BJ (cell line): ENCODE results near the gene CINP. TPM values are rescaled to one million over a fixed set of nuclear protein-coding genes. Genes with fewer than 3 reads are reported as not detected.

ENCODE experiments used
- CTCF ChIA-PET: fragments of 350-600 bp; formaldehyde crosslinking; extraction: SDS; loops from one replicate; lab custom pipeline; 2021; ENCODE audit warnings: antibody characterized with exemption, inconsistent platforms; lab: Yijun Ruan, JAX
- POLR2A ChIA-PET: fragments of 300-600 bp; sonication (Branson Sonifier 250); formaldehyde crosslinking; extraction: SDS; loops from one replicate; lab custom pipeline; 2021; ENCODE audit warnings: antibody characterized with exemption; lab: Charles Lee
- DNase-seq: peaks from one replicate; pipeline ENCODE4 v3.0.0-alpha.2; 2011; ENCODE audit warnings: low read depth
- H3K27me3 ChIP-seq: 2 replicates; pipeline ENCODE4 v1.6.0; 2011; ENCODE audit warnings: low read length; ENCODE audit not compliant: control insufficient read depth, insufficient read depth
- H3K36me3 ChIP-seq: 2 replicates; pipeline ENCODE4 v1.5.1; 2011; ENCODE audit warnings: low read length; ENCODE audit not compliant: control insufficient read depth, insufficient read depth
- H3K4me3 ChIP-seq: 2 replicates; pipeline ENCODE4 v1.5.1; 2011; ENCODE audit warnings: low read depth, mild to moderate bottlenecking, control low read depth, low read length
- CTCF ChIP-seq: IDR thresholded peaks from 2 replicates; pipeline ENCODE4 v1.5.1; 2011; ENCODE audit warnings: low read depth, mild to moderate bottlenecking, control low read depth, inconsistent platforms, low read length, moderate library complexity; ENCODE audit not compliant: insufficient read depth
- polyA minus RNA-seq: library from RNA; depleted of rRNA, polyadenylated mRNA; stranded (reverse); fragments of >200 nt; gene quantifications from 2 replicates; pipeline ENCODE4 v1.2.3, GENCODE V29; 2011; rRNA and poly(A)+ RNA removed
- polyA plus RNA-seq: library from polyadenylated mRNA; depleted of rRNA; stranded (reverse); fragments of >200 nt; gene quantifications from 2 replicates; pipeline ENCODE4 v1.2.3, GENCODE V29; 2011; rRNA removed

Gene CINP
- polyA plus RNA-seq (46.0 and 49.1 TPM in 2 replicates), polyA minus RNA-seq (27.9 and 41.5 TPM in 2 replicates)

- peak; percentile 78 for DNase-seq
- no peaks in the 10 kb centered on the region for H3K36me3 ChIP-seq
- H3K4me3 ChIP-seq: peak within 1 kb of the TSS; percentile 84
- TF ChIP-seq CTCF: no peak
- H3K27me3 ChIP-seq: no peaks in the 10 kb centered on the region
- CTCF ChIA-PET: interaction anchor here (1.4 to 1.5 kb wide), 2 partner anchors 74 to 162 kb away, joined by 3 to 4 read pairs; no protein-coding TSS in a partner anchor
- POLR2A ChIA-PET: no interaction called here
Measured at GRCh38 chr14:102362545-102363181, at the start of gene CINP, which contains the start of gene TECPR2. Gene CINP (minus strand): TSS chr14:102362890. CDS start chr14:102362851, 39 bp downstream. Gene TECPR2 (plus strand): TSS chr14:102362941. CDS start chr14:102376722, 13,781 bp downstream.

GRCh38 chr14:102408724-102409123 lies 46.0 kb upstream of the CINP start:
- no peak for TF ChIP-seq CTCF
- ChIA-PET POLR2A (no interaction called here), CTCF (interaction anchor here (0.7 to 1.1 kb wide), 4 partner anchors 10 to 969 kb away, joined by 3 to 4 read pairs (median 4); no protein-coding TSS in a partner anchor)
- Histone ChIP-seq H3K27me3 (no peaks in the 10 kb centered on the region), H3K4me3 (no peak overlapping the region), H3K36me3 (peaks cover 2% of the 10 kb centered on the region)
- no peak for DNase-seq

- no peak for DNase-seq
- TF ChIP-seq CTCF: no peak
- ChIA-PET POLR2A (no interaction called here), CTCF (no interaction called here)
- Histone ChIP-seq H3K4me3 (no peak overlapping the region), H3K36me3 (peaks cover 2% of the 10 kb centered on the region; the same call in 1 of the 2 replicates), H3K27me3 (no peaks in the 10 kb centered on the region)
Measured at GRCh38 chr14:102407258-102407657, 44.6 kb upstream of the CINP start.

- H3K36me3 ChIP-seq: peaks cover under 1% of the 10 kb centered on the region
- ChIA-PET CTCF (no interaction called here), POLR2A (no interaction called here)
- no peaks in the 10 kb centered on the region for H3K27me3 ChIP-seq
- DNase-seq: no peak
- TF ChIP-seq CTCF: no peak
- H3K4me3 ChIP-seq: no peak overlapping the region
Measured at GRCh38 chr14:102403028-102403427, 40.3 kb upstream of the CINP start.

- ChIA-PET CTCF (interaction anchor here (0.6 kb wide), 1 partner anchor 29 kb away, joined by 3 read pairs; no protein-coding TSS in a partner anchor), POLR2A (no interaction called here)
- Histone ChIP-seq H3K4me3 (no peak overlapping the region), H3K36me3 (no peaks in the 10 kb centered on the region; the same call in none of the 2 replicates), H3K27me3 (no peaks in the 10 kb centered on the region)
- TF ChIP-seq CTCF: no peak
- no peak for DNase-seq
Measured at GRCh38 chr14:102396521-102396920, 33.8 kb upstream of the CINP start.
